NB4 (cell line): ENCODE results near the gene AMZ2.
A peak's percentile ranks its signal among the peaks of the same experiment; 100 is the strongest.

Experiments
- DNase-seq: peaks from one replicate; pipeline ENCODE4 v3.0.0; 2010; ENCODE audit warnings: low read depth
- H3K4me3 ChIP-seq: one replicate; pipeline ENCODE4 v1.5.1; 2011; ENCODE audit warnings: mild to moderate bottlenecking, low read depth, low read length, moderate library complexity
- CTCF ChIP-seq: IDR thresholded peaks from one replicate; pipeline ENCODE4 v1.5.1; 2012; ENCODE audit warnings: low read depth, low read length
- MYC ChIP-seq: IDR thresholded peaks from 2 replicates; pipeline ENCODE4 v1.6.1; 2011; ENCODE audit warnings: low read depth, low read length
- POLR2A ChIP-seq: IDR thresholded peaks from 2 replicates; pipeline ENCODE4 v1.6.1; 2011; ENCODE audit warnings: mild to moderate bottlenecking; ENCODE audit not compliant: insufficient read length; ENCODE audit errors: extremely low read depth
- TF ChIP-seq, protein P1 (sequence below): IDR thresholded peaks from 2 replicates; pipeline ENCODE4 v1.6.1; 2011; ENCODE audit warnings: low read depth, low read length

AMZ2 gene

GRCh38 chr17:68288375-68288774 lies 40.5 kb downstream of the AMZ2 start:
- H3K4me3 ChIP-seq: no peak overlapping the region
- peak; percentile 76 for DNase-seq

DNA sequence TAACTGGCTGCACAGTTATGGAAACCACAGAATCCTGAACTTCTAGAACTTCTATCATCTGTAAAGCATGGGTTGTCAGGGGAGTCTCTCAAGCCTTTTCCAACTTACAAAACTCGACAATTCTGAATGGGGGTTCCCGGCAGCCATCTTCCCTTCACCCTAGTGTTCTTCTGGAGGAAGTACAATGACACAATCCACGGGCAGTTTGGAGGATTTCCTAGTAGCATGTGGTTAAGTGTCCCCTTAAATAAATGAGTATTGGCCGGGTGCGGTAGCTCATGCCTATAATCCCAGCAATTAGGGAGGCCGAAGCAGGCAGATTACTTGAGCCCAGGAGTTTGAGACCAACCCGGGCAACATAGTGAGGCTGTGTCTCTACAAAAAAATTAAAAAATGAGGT lies 41.0 kb downstream of the AMZ2 start:
- no peak overlapping the region for H3K4me3 ChIP-seq
- DNase-seq: peak; percentile 62

More at GRCh38 chr17:68288375-68288774, 40.5 kb downstream of the AMZ2 start:
- TF ChIP-seq POLR2A (no peak), CTCF (no peak), MYC (no peak)
- TF ChIP-seq, protein P1, sequence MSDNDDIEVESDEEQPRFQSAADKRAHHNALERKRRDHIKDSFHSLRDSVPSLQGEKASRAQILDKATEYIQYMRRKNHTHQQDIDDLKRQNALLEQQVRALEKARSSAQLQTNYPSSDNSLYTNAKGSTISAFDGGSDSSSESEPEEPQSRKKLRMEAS: no peak

GRCh38 chr17:68289473-68289872 lies 41.6 kb downstream of the AMZ2 start:
- no peak for TF ChIP-seq MYC
- H3K4me3 ChIP-seq: peak overlapping the region; percentile 85
- DNase-seq: no peak

More for the DNA sequence above, 41.0 kb downstream of the AMZ2 start:
- no peak for TF ChIP-seq POLR2A
- TF ChIP-seq CTCF: peak; percentile 19

GRCh38 chr17:68289936-68290267 lies 42.1 kb downstream of the AMZ2 start:
- DNase-seq: no peak
- TF ChIP-seq POLR2A (no peak), CTCF (no peak), MYC (no peak)
- TF ChIP-seq, protein P1: no peak

DNA sequence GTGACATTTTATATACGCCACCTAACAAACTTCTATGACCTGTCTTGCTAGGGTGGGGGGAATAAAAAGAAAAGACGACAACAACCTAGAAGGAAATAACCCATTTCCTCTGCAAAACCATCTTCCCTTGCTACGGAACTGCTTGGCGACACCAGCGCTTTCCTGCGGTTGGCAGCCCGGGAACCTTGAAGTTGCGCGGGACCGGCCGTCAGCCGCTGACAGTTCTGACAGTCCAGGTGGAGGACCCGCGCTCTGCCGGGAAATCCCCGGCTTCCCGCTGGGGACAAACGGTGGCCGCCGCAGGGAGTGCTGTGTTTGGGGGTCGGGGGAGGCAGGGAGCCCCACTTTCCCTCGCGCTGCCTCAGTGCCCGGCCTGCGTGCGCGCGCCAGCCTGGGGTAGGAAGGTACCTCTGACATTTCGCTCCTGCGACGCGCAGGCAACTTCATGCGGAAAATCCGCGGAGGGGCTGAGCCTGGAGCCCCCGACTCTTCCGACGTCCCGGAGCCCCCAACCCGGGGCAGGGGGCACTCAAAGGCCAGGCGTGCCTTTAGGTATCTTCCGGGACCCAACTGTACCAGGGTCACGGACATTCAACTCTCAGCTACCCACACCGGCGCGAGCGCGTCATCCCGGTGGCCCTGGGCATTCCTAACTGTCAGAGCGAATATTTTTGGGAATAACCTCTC lies 42.6 kb downstream of the AMZ2 start:
- TF ChIP-seq POLR2A: no peak
- TF ChIP-seq, protein P1: no peak
- no peak for TF ChIP-seq MYC
- TF ChIP-seq CTCF: no peak
- peak overlapping the region; percentile 85 for H3K4me3 ChIP-seq
- peak; percentile 68 for DNase-seq

More at GRCh38 chr17:68289936-68290267, 42.1 kb downstream of the AMZ2 start:
- peak overlapping the region; percentile 85 for H3K4me3 ChIP-seq

DNA sequence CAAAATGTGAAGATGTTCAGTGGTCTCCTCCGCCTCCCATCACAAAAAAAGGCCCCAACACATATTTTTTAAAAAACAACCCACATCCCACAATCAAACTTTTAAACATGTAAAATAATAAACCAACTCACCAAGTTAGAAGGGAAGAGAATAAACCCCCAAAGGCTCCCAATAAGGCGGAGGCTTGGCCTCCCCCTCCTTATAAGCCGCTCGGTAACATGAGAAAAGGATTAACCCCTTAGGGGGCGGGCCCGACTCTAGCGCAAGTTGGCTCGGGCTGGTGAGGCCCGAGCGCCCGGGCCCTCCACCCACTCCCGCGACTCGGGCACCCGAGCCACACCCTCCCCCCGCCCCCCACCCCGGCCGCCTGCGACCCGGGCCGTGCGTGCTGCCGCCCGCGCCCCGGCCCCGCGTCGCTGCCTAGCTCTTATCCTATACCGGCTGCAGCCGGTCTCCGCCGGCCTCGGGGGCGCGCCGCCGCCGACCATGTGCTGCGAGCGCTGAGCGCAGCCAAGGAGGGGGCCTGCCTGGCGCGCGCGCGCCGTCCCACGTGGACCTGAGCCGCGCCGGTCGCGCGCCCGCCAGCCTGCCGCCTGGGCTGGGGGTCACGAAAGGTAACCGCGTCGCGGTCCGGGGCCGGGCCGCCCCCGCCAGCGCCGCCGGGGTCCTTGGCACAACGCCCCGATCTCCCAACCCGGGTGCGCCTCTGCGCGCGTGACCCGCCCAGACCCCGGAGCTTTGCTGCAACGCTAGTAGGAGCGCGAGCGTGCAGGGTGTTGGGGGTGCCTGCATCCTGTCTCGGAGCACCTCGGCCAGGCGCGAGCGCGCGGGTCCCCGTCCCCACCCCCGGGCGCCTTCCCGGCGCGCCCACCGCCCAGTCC lies 43.4 kb downstream of the AMZ2 start, which contains the start of the genes ARSG and SLC16A6:
TSS of gene ARSG (plus strand) at position 541 of the 881 bp plus-strand sequence. CDS start 15,999 bp downstream, outside the sequence.
TSS of gene SLC16A6 (minus strand) at position 173 of the 881 bp plus-strand sequence. CDS start 12,807 bp downstream, outside the sequence.
- peak within 1 kb of the TSS; percentile 85 for H3K4me3 ChIP-seq
- peak; percentile 89 for DNase-seq
- TF ChIP-seq POLR2A: peak; percentile 39
- TF ChIP-seq CTCF: no peak
- TF ChIP-seq MYC: peak; percentile 89
- TF ChIP-seq, protein P1: peak; percentile 93
